ENCODE measurements around the gene NUMB.

NUMB gene

DNA sequence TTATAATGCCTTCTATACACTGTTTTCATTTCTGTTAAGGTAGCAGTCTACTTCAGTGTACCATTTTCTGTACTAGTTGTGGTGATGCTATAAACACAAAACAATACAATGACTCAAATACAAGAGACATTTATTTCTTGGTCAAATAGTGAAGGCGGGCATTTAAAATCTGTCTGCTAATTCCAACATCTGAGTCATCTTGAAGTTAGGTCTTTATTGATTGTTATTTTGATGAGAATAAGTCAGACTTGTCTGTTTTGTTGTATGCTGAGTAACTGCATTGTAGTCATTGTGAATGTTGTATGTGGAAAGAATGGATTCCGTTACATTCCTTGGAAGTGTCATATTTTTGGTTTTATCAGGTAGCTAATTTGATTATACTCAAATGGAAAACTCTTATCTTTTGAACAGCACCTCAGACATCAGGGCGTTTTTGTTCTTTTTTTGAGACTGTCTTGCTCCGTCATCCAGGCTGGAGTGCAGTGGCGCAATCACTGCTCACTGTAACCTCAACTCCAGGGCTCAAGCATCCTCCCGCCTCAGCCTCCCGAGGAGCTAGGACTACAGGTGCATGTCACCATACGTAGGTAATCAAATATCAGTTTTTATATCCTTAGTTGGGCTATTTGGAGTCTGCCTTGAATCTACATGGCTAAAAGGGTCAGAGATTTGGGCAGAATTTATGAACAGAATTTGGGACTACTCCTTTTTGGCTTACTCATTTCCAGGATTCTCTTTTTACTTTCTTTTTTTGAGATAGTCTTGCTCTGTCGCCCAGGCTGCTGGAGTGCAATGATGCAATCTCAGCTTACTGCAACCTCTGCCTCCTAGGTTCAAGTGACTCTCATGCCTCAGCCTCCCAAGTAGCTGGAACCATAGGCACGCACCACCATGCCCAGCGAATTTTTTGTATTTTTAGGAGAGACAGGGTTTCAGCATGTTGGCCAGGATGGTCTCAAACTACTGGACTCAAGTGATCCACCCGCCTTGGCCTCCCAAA, 164.3 kb downstream of the NUMB start:
- DNase-seq (ENCODE audit: low read depth in 1 of 2, low spot score in 1 of 2) = no peak

DNA sequence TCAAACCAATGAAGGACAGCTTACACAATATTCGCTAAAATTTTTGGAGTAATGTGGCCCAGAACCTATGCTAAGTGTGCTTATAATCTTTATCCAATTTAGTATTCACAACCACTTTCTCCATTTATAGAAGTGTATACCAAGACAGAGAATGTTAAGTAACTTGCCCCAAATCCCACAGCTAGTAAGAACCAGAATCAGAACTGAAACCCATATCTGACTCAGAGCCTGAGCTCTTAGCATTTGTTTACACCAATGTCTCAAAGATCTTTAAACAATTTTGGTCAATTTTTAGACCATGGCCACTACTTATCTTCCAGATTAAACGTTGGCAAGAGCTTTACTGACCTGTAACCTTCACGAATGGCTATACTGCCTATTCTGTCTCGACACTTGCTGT, 168.1 kb downstream of the NUMB start:
- no peak for DNase-seq (ENCODE audit: low read depth in 1 of 2, low spot score in 1 of 2)

DNA sequence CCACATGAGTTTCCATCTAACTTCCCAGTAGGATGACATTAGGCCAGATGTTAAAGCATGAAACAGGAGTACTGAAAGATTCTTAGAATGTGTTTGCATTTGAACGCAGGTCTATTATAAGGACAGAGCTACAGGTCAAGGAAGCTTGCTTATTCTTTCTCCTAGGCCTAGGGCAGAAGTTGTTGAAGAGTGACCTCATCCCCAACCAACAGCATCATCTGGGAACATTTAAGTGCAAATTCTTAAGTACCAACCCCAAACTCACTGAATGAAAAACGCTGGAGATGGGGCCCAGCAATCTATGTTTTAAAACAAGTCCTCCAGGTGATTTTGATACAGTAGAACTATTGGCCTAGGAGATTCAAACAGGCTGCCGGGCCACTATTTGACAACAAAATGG, 168.6 kb downstream of the NUMB start:
- DNase-seq (ENCODE audit: low read depth in 1 of 2, low spot score in 1 of 2) = no peak

DNA sequence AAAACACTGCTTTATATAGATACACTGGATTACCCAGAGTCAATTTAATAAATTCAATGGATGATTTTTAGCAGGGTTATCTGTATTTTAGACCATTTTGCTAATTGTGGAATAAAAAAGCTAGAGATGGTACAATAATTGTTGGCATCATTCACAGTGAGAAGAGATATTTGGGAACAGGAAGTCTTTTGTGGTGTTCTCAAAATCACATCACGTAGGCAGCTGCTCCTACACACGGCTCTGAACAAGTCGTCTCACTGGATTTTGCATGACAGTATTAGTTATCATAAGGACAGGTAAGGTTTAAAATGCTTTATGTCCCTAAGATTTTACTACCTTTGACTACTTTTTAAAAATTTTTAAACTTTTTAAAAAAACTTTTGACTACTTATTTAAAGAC, 169.0 kb downstream of the NUMB start:
- DNase-seq (ENCODE audit: low read depth in 1 of 2, low spot score in 1 of 2) = no peak

DNA sequence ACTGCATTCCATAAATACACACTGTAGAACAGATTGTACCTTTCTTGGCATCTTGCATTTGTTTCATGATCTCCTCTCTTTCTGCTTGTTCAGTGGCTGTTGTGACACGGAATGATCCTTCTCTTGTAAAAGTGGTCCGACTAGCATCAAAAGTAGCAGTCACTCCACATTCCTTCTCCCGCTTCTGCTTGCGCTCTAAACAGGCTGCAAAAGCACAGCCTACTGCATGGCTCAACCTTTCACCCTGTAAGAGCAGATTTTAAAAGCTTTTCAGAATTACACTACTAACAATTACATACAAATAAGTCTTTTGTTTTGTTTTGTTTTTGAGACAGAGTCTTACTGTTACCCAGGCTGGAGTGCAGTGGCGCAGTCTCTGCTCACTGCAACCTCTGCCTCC, 171.3 kb downstream of the NUMB start:
- no peak for DNase-seq (ENCODE audit: low read depth in 1 of 2, low spot score in 1 of 2)

DNA sequence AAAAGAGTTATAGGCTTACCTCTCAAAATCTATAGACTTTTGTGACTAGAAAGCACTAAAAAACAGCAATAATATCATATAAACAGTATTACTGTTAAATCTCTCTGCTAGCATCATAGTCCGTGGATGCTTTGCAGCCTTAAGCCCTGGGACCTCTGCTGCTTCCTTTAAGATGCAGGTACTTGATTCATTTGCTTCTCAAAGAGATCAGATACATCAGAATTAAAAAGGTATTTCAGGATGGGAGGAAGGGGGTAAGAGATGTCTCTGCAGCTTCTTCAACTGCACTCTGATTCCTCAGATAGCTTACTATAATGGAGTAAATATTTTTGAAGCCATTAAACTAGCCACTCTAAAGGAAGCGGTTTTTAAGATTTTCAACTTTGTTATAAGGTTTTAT, 171.7 kb downstream of the NUMB start:
- no peak for DNase-seq (ENCODE audit: low read depth in 1 of 2, low spot score in 1 of 2)

DNA sequence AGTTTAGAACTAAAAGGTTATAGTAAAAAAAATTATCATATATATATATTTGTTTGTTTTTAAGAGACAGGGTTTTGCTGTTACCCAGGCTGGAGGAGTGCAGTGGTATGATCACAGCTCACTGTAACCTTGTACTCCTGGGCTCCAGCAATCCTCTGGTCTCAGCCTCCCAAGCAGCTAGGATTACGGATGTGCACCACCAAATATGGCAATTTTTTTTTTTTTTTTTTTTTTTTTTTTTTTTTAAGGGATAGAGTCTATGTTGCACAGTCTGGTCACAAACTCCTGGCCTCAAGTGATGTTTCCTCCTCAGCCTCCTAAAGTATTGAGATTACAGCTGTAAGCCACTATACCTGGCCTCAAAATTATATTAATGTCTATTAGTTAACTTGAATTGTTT, 172.4 kb downstream of the NUMB start:
- DNase-seq (ENCODE audit: low read depth in 1 of 2, low spot score in 1 of 2) = no peak

DNA sequence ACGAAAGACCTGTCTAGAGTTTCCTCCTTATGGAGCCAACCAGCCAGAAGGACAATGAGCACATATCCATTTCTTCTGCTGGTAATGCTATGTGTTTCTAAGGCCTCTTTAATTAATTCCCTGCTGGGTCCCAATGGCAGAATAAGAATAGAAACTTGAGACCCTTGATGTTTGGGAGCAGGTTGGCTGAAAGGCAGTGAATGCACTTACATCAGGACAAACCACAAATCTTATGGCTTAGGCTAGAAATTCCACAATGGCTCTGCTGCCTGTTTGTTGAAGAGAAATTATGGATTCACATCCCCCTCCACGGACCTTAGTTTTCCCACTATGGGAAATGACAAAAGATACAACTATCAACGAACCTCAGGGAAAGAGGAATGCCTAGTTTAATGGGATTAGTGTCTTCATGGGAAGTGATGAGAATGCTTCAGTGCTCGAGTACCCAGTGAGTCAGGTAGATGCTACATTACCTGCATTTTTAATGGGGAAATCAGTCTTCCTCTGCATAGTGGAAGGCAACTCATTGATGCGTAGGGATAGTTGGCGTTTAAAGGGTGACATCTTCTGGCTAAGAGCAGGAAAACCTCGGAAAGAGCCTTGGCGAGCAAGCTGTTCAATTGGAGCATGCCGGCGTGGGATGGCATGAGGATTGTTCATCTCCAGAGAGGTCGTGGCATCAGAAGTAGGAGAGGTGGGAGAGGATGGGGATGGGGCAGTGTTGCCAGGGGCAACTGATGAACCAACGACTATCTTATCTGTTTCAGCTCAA, 174.6 kb downstream of the NUMB start:
- DNase-seq (ENCODE audit: low read depth in 1 of 2, low spot score in 1 of 2) = no peak

DNA sequence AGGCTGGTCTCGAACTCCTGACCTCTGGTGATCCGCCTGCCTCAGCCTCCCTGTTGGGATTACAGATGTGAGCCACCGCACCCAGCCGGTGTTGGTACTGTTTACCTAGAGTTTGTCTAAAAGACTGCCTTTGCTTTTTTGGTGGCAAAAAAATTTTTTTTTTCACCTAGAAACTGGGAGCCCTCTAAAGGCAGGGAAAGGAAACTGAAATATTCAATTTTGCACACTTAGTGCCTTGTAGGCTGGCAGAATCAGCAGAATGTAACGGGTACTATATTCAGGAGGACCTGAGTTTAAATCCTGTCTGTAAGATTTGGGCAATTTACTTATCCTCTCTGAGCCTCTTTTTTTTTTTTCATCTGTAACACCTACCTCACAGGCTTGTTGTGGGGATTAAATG, 177.4 kb downstream of the NUMB start:
- no peak for DNase-seq (ENCODE audit: low read depth in 1 of 2, low spot score in 1 of 2)

DNA sequence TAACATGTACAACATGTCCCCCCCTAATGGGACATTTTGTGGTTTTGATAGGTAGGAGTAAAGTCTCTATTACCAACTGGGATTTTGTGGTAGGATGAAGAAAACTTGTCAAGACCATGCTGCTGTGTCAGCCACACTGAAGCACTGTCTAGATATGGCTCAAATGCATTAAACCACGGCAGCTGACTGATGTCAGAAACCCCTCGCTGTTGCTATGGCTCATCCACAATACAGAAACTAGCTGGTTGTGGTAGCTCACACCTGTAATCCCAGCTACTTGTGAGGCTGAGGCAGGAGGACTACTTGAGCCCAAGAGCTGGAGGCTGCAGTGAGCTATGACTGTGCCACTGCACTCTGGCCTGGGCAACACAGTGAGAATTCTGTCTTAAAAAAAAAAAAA, 181.0 kb downstream of the NUMB start:
- no peak for DNase-seq (ENCODE audit: low read depth in 1 of 2, low spot score in 1 of 2)

DNA sequence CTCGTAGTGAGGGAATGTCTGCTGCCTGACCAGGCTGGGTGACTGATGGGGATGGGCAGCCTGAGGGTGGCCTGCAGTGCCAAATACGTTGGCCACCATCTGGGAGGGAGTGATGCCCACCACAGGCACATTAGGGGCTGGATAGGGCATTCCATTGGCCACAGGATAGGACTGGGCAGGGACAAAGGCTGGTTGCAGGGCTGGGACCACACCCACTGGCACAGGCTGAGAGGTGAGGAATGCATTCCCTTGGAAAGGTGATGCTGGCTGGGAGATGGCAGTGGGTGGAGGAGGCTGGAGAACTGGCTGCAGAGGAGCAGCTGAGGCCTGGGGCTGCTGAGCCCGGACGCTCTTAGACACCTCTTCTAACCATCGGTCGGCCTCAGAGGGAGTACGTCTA, 181.5 kb downstream of the NUMB start:
- DNase-seq (ENCODE audit: low read depth in 1 of 2, low spot score in 1 of 2) = no peak

DNA sequence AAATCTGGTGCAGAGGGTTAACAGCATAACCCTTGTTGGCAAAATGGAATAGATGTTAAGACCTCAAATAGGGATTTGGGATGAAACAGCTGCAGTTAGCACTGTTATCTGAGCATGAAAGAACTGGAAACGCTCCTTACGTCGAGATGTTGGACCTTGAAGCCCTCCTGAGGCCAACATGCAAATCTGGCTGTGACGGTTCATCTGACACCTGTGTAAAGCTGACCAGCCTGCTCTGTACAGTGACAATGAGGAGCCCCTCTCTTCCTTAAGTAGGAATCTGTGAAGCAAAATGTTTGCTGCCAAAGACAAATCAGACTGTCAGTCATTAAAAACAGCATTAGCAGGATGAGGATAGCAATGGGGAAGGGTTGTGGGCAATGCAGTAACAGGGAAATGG, 184.5 kb downstream of the NUMB start:
- no peak for DNase-seq (ENCODE audit: low read depth in 1 of 2, low spot score in 1 of 2)

DNA sequence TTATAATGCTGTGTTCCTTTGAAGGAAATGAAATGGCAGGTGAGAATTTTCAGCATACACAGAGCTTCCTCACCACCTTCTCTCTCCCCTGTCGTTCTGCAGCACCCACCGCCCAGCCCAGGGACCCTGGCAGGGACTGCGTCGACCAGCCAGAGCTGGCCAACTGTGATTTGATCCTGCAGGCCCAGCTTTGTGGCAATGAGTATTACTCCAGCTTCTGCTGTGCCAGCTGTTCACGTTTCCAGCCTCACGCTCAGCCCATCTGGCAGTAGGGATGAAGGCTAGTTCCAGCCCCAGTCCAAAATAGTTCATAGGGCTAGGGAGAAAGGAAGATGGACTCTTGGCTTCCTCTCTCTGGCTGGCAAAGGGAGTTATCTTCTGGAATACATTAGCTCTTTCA, 186.0 kb downstream of the NUMB start:
- no peak for DNase-seq (ENCODE audit: low read depth in 1 of 2, low spot score in 1 of 2)

DNA sequence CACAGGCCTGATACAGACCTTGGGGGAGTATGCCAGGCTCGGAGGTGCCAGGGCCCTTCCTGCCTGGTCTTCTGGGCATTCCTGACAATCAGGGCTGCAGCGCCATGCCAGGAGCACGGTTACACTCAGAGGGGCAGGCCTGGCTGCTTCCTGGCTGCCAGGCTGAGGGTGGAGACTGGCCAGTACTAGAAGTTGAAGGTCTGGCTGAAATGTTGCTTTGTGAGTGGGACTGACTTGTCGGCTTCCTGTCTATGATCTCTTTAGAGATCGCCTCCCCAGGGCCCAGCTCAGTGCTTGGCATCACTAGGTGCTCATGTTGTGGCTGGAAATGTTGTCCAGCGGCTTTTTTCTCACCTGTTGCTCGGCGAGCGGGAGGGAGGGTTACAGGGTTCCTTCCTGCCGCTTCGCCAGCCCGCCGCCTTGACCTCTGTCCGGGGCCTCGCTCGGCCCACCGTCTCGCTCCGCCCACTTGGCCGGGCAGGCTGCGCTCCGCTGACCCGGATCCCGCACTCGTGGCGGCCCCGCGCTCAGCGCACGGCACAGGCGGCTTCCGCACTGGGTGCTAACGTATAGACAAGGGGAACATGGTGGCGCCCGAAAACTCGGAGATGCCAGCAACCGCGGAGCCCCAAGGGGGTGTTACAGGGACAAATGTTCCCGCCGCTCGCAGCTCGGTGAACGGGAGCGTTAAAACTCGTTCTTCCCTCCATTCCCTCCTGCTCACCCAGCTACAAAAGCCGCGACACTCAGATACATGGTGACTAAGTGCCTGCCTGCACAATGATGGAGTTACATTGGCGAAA, 188.4 kb downstream of the NUMB start:
- no peak for DNase-seq (ENCODE audit: low read depth in 1 of 2, low spot score in 1 of 2)

DNA sequence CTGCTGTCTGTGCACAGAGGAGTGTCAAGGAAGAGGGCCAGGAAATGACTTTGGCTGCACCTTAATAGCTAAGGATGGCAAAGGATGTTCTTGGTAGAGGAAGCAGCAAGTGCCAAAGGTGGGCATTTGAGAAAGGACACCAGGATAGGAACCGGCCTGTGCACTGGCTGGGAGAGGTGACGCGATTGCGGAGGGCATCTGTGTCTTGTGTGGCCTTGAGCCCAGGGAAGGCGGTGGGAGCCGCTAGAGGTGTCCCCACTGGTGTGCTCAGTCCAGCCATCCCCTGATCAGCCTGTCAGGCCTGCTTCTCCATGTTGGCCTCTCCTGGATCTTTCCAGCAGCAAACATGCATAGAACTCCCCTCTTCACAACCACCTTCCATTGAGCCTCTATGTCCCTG, 190.9 kb downstream of the NUMB start:
- no peak for DNase-seq (ENCODE audit: low read depth in 1 of 2, low spot score in 1 of 2)

DNA sequence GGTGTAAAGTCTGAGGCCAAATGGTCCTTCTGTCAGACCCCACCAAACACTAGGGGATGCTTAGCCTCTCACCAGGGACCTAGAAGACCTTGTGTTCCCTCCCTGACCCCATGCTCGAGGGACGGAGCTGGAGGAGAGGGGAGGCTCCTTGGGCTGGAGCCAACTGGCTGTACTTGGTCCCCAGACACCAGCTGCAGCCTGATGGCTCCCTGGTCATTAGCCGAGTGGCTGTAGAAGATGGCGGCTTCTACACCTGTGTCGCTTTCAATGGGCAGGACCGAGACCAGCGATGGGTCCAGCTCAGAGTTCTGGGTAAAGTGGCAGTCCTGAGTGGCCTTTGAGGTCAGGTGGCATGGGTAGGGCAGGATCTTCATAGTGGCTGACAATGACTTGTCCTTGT, 192.0 kb downstream of the NUMB start:
- no peak for DNase-seq (ENCODE audit: low read depth in 1 of 2, low spot score in 1 of 2)

DNA sequence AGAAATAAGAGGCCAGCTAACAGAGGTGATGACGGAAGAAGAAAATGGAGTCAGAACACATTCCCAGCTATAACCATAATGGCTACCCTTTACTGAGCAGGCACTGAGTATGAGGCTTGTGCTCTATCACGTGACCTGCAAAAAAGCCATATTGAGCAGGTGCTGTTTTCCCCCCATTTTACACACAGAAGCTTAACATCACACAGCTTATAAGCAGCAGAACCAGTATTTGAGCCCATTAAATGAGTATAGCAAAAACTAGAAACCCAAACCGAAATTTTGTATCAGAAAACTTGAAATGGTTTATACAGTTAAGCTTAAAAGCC, 192.7 kb downstream of the NUMB start:
- DNase-seq (ENCODE audit: low read depth in 1 of 2, low spot score in 1 of 2) = no peak

DNA sequence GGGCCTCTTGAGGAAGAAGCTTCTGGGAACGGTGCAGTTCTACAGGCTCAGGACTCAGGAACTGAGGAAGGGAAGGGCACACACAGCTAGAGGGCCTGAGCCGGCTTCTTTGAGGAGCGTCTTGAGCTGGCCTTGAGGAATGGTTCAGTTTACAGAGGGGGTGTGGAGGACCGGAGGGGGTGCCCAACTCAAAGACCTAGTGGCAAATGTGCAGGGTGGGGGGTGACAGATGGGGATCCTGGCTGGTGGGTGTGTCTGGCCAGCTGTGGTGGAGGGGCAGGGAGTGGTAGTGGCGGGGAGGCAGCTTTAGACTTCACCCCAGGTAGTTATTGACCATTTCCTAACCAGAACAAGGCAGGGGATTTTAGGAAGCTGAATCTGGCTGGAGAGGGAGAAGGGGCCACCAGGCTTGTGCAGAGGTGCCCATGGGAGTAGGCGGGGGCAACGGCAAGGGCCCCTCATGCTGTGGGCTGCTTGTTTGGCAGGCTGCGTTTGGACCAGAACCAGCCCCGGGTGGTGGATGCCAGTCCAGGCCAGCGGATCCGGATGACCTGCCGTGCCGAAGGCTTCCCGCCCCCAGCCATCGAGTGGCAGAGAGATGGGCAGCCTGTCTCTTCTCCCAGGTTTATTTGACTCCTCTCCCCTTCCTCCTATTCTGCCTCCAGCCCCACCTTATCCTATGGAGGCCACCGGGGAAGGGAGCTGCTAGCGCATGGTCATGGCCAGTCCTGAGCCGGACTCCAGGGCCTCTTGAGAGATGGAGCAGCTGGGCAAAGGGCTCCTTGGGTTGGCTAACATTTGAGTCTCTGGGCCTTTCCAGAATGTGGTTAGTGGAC, 193.2 kb downstream of the NUMB start:
- DNase-seq (ENCODE audit: low read depth in 1 of 2, low spot score in 1 of 2) = no peak

DNA sequence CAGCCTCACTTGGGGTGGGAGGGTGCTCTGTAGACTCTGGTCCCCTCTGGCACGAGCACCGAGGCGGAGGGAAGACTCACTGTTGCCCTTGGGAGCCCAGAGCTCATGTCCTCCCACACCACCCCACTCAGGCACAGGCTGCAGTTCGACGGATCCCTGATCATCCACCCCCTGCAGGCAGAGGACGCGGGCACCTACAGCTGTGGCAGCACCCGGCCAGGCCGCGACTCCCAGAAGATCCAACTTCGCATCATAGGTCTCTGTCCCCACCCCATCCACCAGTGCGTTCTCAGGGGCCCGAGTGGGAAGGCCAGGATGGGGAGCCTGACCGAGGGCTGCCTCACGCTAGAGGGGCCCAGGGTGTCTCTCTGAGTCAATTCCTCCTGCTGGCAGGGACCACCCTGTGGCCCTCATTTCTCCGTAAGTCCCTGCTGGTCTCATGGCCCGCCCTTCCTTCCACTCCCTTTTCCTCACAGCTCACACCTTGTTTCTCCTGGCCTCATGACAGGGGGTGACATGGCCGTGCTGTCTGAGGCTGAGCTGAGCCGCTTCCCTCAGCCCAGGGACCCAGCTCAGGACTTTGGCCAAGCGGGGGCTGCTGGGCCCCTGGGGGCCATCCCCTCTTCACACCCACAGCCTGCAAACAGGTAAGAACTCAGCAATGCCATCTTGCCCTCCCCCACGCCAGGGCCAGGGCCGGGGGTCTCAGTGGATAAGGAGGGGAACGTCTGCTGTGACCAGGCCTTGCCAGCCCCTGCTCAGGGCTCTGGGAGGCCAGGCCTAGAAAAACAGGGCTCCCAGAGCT, 194.1 kb downstream of the NUMB start:
- DNase-seq (ENCODE audit: low read depth in 1 of 2, low spot score in 1 of 2) = no peak

DNA sequence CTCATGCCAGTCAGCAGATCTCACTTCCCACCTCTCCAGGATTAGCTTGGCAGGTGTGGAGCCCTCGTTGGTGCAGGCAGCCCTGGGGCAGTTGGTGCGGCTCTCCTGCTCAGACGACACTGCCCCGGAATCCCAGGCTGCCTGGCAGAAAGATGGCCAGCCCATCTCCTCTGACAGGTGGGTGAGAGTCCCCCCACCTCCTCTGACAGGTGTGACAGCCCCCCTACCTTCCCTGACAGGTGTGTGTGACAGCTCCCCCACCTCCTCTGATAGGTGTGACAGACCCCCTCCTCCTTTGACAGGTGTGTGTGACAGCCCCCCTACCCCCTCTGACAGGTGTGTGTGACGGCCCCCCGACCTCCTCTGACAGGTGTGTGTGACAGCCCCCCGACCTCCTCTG, 194.7 kb downstream of the NUMB start:
- no peak for DNase-seq (ENCODE audit: low read depth in 1 of 2, low spot score in 1 of 2)

Data from stimulated activated CD4-positive, alpha-beta T cell treated with anti-CD3 and anti-CD28 coated beads, Interleukin-15, amount 100 ng/mL, for 1 hour (primary cell).